Activated naive CD8-positive, alpha-beta T cell treated with anti-CD3 and anti-CD28 coated beads for 36 hours (primary cell): Measurements from ENCODE around the gene CITED1. TPM values are rescaled to one million over a fixed set of nuclear protein-coding genes. Genes with fewer than 3 reads are reported as not detected.
A peak's percentile ranks its signal among the peaks of the same experiment; 100 is the strongest.
"Not testable (repeated sequence)": the region's sequence is repeated elsewhere in the genome, so short reads cannot be mapped to it uniquely, and the experiment has no call there.

Source experiments
- DNase-seq: peaks from one replicate; pipeline ENCODE4 v3.0.0; 2021
- H3K27ac Mint-ChIP-seq: one replicate; pipeline ENCODE4 v1.8.0; 2022; ENCODE audit warnings: mild to moderate bottlenecking, moderate library complexity, mixed read lengths
- H3K27me3 Mint-ChIP-seq: one replicate; pipeline ENCODE4 v1.8.0; 2022; ENCODE audit warnings: mild to moderate bottlenecking, mixed read lengths
- H3K36me3 Mint-ChIP-seq: one replicate; pipeline ENCODE4 v1.8.0; 2021; ENCODE audit warnings: mild to moderate bottlenecking, mixed read lengths
- H3K4me1 Mint-ChIP-seq: one replicate; pipeline ENCODE4 v1.8.0; 2021; ENCODE audit warnings: mixed read lengths
- H3K4me3 Mint-ChIP-seq: one replicate; pipeline ENCODE4 v1.8.0; 2022; ENCODE audit warnings: mild to moderate bottlenecking, moderate library complexity, mixed read lengths
- H3K9me3 Mint-ChIP-seq: one replicate; pipeline ENCODE4 v1.8.0; 2022; ENCODE audit warnings: mixed read lengths
- total RNA-seq, 2 experiments: library from RNA; stranded (reverse); gene quantifications; one replicate each; pipeline ENCODE4 v1.2.3, GENCODE V29; 2021

CITED1 gene
- total RNA-seq, result not detected

DNA sequence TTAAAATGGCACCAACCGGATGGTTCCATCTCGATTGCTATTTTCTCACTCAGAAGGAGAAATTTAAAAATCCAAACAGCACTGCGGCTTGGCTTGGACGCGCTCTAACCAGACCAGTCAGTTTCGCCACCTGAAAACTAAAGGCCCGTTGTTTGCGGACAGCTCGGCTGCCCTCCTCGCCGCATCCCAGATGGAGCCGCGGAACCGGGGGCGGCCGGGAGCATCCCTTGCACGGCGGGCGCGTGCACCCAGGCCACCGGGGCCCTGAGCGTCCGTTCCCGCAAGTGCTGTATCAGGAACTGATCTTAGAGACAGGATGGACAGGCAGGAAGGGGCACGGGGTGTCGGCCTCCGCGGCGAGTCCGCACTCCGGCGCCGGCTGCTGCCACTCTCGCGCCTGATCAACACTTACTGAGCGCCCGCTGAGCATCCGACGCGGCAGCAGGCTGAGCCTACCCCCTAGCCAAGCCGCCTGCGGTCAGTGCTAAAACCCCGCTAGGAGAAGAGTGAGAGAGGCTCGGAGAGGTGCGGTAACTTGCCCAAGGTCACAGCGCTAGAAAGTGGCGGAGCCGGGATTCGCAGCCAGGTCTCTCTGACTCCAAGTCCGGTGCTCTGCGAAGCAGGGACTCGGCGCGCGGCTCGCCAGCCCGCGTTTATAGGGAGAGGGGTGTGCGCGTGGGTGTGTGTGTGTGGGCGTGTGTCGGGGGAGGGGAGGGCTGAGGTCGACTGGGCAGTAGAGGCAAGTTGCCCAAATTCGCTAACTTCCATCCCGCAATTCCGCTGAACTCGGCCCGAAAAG, at the start of gene CITED1:
TSS of gene CITED1 (minus strand) at position 629 of the 799 bp plus-strand sequence. CDS start 3,045 bp downstream, outside the sequence.
- peak; percentile 7 for DNase-seq
- no peaks in the 10 kb centered on the region for H3K9me3 Mint-ChIP-seq
- no peak within 1 kb of the TSS for H3K27ac Mint-ChIP-seq
- H3K27me3 Mint-ChIP-seq, result peaks cover 66% of the 10 kb centered on the region
- H3K4me3 Mint-ChIP-seq, result peak within 1 kb of the TSS; percentile 73
- H3K4me1 Mint-ChIP-seq, result peaks cover 15% of the 10 kb centered on the region
- H3K36me3 Mint-ChIP-seq, result no peaks in the 10 kb centered on the region

DNA sequence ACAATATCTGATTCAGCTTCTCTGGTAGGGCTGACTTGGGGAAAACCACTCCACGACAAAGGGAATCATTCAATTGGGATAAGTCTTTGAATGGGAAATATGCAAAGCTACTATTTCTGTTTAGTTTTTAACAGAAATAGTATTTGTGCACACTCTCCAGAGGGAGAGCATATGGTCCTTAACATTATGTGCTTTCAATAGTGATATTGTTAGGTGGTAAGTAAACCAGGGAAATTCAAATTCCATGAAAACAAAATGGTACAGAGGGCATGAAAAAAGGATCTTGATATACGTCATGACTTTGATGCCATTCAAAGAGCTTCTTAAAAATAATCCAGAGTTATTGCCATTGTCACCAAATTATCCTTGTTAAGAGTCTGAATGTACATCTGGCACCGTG, 47.1 kb upstream of the CITED1 start:
- Mint-ChIP-seq H3K9me3 (no peaks in the 10 kb centered on the region), H3K4me3 (no peak overlapping the region), H3K36me3 (peaks cover 10% of the 10 kb centered on the region), H3K4me1 (peaks cover 9% of the 10 kb centered on the region), H3K27me3 (no peaks in the 10 kb centered on the region), H3K27ac (no peak overlapping the region)
- no peak for DNase-seq

DNA sequence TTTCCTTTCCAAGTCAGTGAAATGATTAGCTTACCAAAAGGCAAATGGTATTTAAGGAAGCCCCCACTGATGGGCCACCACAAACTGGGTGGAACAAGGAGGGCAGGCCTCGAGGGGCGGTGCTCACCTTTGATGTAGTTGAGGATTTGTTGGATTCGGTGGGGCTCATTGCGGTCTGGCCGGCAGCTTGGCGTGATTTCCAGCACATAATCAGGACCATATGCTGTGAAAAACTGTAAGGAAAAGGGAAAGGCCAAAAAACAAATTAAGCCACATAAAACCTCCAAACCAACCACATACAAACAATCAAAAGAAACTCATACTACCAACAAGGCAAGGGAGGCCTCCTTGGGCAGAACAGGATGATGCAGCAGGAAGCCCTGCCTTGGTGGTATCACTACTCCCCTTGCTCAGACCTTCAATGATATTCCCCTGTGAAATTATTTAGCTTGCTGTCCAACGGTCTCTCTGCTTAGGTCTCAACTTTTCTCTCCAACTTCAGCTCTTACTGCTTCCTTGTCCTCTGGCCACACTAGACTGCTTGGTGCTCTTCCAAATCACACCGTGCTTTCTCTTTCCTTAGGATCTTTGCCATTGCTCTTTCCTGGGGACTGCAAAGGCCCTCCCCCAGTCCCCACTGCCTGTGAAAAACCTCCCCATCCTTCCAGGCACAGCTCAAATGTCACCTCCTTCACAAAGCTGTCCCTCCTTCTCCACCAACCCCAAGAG, 46.1 kb upstream of the CITED1 start:
- H3K36me3 Mint-ChIP-seq, result peaks cover 7% of the 10 kb centered on the region
- DNase-seq, result no peak
- no peaks in the 10 kb centered on the region for H3K27me3 Mint-ChIP-seq
- H3K9me3 Mint-ChIP-seq, result no peaks in the 10 kb centered on the region
- no peak overlapping the region for H3K4me3 Mint-ChIP-seq
- no peak overlapping the region for H3K27ac Mint-ChIP-seq
- peaks cover 9% of the 10 kb centered on the region for H3K4me1 Mint-ChIP-seq

DNA sequence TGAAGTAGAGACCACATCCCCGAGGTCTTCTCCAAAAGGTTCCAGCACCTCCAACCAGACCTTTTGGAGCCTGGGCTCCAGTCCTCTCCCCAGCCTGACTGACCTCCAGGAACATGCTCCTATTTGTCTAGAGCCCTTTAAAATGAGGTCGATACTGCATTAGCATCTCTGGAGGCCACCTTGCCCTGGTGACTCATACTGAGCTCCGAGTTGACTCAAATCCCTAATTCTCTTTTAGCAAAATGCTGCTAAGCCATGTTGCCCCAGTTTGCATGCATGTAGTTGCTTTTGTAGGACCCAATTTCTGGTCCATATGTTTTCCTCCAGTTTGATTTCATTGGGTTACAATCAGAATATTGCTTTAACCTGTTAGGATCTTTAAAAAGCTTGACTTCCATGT, 43.5 kb upstream of the CITED1 start:
- H3K27ac Mint-ChIP-seq, result peak overlapping the region; percentile 38
- no peak for DNase-seq
- peaks cover 5% of the 10 kb centered on the region for H3K36me3 Mint-ChIP-seq
- H3K27me3 Mint-ChIP-seq, result no peaks in the 10 kb centered on the region
- no peak overlapping the region for H3K4me3 Mint-ChIP-seq
- peaks cover 9% of the 10 kb centered on the region for H3K4me1 Mint-ChIP-seq
- no peaks in the 10 kb centered on the region for H3K9me3 Mint-ChIP-seq

DNA sequence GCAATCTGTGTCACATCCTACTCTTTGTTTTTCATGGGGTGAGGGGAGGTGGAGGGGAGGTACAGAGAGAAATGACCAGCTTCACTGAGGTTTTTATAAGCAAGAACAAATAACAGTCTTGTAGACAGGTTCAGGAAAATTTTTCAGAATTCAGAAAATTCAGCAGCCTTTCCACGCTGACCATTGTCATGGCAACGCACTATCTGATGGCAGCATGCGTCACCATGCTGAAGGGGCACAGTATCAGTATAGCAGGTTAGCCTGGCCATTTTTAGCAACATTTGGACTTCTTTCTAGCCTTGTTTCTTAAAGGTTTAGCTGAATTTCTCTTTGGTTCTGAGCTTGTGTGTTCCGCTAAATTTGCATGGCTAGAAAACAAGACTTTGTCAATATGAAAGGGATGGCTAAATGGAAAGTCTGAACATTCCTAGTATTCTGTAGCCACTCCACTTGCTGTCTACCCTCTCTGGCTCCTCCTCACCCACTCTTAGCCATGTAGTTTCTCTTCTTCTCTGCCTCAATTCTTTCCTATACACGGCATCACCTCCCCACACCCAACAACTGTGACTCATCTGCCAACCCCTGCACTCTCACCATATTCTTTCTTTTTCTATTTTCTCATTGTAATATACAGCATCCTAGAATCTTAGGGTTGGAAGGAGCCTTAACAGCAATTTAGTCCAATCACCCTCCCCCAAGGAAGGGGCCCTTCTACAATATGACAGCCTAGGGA, 42.7 kb upstream of the CITED1 start:
- H3K36me3 Mint-ChIP-seq, result peaks cover 5% of the 10 kb centered on the region
- H3K9me3 Mint-ChIP-seq, result no peaks in the 10 kb centered on the region
- no peaks in the 10 kb centered on the region for H3K27me3 Mint-ChIP-seq
- peaks cover 9% of the 10 kb centered on the region for H3K4me1 Mint-ChIP-seq
- no peak overlapping the region for H3K27ac Mint-ChIP-seq
- no peak overlapping the region for H3K4me3 Mint-ChIP-seq
- peak; percentile 0 for DNase-seq

GRCh38 chrX:72347366-72347765, 41.7 kb upstream of the CITED1 start:
- H3K27me3 Mint-ChIP-seq, result no peaks in the 10 kb centered on the region
- peaks cover 5% of the 10 kb centered on the region for H3K36me3 Mint-ChIP-seq
- H3K9me3 Mint-ChIP-seq, result no peaks in the 10 kb centered on the region
- no peak overlapping the region for H3K4me3 Mint-ChIP-seq
- peaks cover 9% of the 10 kb centered on the region for H3K4me1 Mint-ChIP-seq
- H3K27ac Mint-ChIP-seq, result no peak overlapping the region
- no peak for DNase-seq

DNA sequence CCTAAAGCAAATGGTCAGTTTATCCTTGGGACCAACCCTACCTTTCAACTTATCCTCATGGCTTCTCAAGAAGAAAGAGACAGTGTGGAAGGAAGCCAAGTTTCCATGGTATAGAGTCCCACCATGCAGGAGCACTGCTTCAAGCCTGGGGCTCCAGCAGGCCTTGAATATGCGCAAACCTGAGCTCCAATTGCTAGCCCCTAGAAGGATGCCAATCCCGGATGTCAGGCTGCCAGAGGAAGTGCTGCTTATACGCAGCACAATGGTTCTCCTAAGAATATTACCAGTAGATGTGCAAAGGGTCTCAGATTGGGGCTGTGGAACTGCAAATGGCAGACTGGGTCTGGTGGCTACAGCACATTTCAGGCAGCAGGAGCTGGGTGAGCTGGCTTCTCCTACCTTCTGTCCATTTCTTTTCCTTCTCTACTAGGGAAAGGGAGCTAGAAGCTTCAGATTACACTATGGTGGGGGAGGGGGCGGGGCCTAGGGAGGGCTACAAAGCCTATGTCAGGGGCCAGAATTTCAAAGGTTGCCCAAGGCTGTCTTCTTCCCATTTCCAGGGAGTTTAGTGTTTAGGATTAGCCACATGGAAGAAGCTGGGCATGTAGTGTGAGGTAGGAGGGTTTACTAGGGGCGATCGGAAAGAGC, 40.7 kb upstream of the CITED1 start:
- Mint-ChIP-seq H3K36me3 (peaks cover 5% of the 10 kb centered on the region), H3K4me1 (peaks cover 9% of the 10 kb centered on the region), H3K27ac (no peak overlapping the region), H3K27me3 (no peaks in the 10 kb centered on the region), H3K9me3 (no peaks in the 10 kb centered on the region), H3K4me3 (no peak overlapping the region)
- DNase-seq, result no peak

DNA sequence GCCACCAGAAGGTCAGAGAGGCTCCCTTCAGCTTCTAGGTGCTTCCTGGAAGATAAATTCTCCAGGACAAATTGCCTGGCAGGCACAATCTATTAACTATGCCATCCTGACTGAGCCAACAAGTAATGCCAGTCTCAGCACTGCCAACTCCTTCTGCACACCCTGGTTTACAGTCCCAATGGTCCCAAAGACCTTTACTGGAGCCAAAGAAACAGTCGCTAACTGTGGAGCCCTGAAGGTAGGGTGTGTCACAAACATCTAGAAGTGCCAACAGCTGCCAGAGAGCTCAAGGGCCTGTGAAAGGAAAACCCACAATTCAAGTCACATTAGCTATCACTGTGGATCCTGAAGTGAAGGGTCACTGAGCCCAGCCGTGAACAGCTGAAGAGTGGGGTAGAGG, 34.9 kb upstream of the CITED1 start:
- no peak for DNase-seq
- H3K27ac Mint-ChIP-seq, result no peak overlapping the region
- no peaks in the 10 kb centered on the region for H3K9me3 Mint-ChIP-seq
- peaks cover 6% of the 10 kb centered on the region for H3K36me3 Mint-ChIP-seq
- H3K4me1 Mint-ChIP-seq, result no peaks in the 10 kb centered on the region
- H3K4me3 Mint-ChIP-seq, result no peak overlapping the region
- no peaks in the 10 kb centered on the region for H3K27me3 Mint-ChIP-seq

DNA sequence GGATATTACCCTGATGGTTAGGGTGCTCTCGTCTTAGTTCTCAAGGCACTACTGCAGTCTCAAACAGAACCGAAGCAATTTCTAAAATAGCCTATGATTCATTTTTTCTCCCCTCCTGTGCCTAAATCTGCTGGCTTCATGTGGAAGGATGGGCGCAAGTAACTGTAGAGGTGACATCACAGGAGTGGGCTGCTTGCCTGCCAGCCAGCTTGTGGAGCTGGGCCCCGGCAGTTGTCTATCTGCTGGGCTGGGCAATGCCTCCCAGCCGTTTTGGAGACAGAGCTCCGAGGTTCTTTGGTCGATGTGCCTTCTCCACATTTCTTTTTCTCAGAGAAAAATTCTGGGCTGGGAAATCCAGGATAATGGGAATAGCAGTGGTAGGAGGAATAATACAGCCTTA, 34.3 kb upstream of the CITED1 start:
- no peak overlapping the region for H3K4me3 Mint-ChIP-seq
- H3K36me3 Mint-ChIP-seq, result peaks cover 6% of the 10 kb centered on the region
- H3K27me3 Mint-ChIP-seq, result no peaks in the 10 kb centered on the region
- no peak overlapping the region for H3K27ac Mint-ChIP-seq
- no peak for DNase-seq
- no peaks in the 10 kb centered on the region for H3K9me3 Mint-ChIP-seq
- H3K4me1 Mint-ChIP-seq, result no peaks in the 10 kb centered on the region

- H3K9me3 Mint-ChIP-seq, result peaks cover 1% of the 10 kb centered on the region
- H3K27ac Mint-ChIP-seq, result no peak overlapping the region
- H3K4me1 Mint-ChIP-seq, result no peaks in the 10 kb centered on the region
- no peak for DNase-seq
- H3K36me3 Mint-ChIP-seq, result peaks cover 6% of the 10 kb centered on the region
- no peaks in the 10 kb centered on the region for H3K27me3 Mint-ChIP-seq
- H3K4me3 Mint-ChIP-seq, result no peak overlapping the region
Observed at GRCh38 chrX:72330131-72330530, 24.4 kb upstream of the CITED1 start.

GRCh38 chrX:72326605-72327300, 21.0 kb upstream of the CITED1 start:
- Mint-ChIP-seq H3K27ac (no peak overlapping the region), H3K27me3 (no peaks in the 10 kb centered on the region), H3K9me3 (peaks cover 1% of the 10 kb centered on the region), H3K4me3 (no peak overlapping the region), H3K36me3 (peaks cover 5% of the 10 kb centered on the region), H3K4me1 (no peaks in the 10 kb centered on the region)
- DNase-seq, result no peak

- not testable (repeated sequence) for H3K36me3 Mint-ChIP-seq, H3K27me3 Mint-ChIP-seq, H3K27ac Mint-ChIP-seq, DNase-seq, H3K9me3 Mint-ChIP-seq, H3K4me1 Mint-ChIP-seq, H3K4me3 Mint-ChIP-seq
Observed at GRCh38 chrX:72319651-72320050, 13.9 kb upstream of the CITED1 start.

DNA sequence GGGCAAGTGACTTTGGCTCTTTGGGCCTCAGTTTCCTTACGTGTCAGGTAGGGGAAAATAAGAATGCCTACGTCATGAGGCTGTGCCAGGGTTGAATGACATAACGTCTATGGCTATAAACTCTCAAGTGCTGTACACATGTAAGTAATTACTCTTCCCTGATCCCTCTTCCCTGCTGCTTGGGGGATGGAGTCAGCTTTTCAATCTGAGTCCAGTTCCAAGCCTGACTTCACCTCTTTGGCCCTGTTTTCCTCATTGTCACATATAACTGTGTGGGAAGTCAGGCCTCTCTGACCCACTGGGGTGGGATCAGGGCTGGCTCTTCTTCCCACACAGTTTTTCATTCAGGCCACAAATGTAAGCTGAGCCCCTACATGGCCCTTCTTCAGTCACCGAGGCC, 11.4 kb upstream of the CITED1 start:
- no peaks in the 10 kb centered on the region for H3K9me3 Mint-ChIP-seq
- H3K36me3 Mint-ChIP-seq, result no peaks in the 10 kb centered on the region
- H3K4me1 Mint-ChIP-seq, result no peaks in the 10 kb centered on the region
- DNase-seq, result no peak
- no peak overlapping the region for H3K4me3 Mint-ChIP-seq
- H3K27me3 Mint-ChIP-seq, result peaks cover 14% of the 10 kb centered on the region
- H3K27ac Mint-ChIP-seq, result no peak overlapping the region

- Mint-ChIP-seq H3K4me3 (no peak overlapping the region), H3K27ac (no peak overlapping the region), H3K36me3 (no peaks in the 10 kb centered on the region), H3K27me3 (peaks cover 14% of the 10 kb centered on the region), H3K9me3 (no peaks in the 10 kb centered on the region), H3K4me1 (no peaks in the 10 kb centered on the region)
- no peak for DNase-seq
Observed at GRCh38 chrX:72316408-72317110, 10.8 kb upstream of the CITED1 start.
